ENCODE measurements around the gene SYK.
A peak's percentile ranks its signal among the peaks of the same experiment; 100 is the strongest.

Gene SYK

DNA sequence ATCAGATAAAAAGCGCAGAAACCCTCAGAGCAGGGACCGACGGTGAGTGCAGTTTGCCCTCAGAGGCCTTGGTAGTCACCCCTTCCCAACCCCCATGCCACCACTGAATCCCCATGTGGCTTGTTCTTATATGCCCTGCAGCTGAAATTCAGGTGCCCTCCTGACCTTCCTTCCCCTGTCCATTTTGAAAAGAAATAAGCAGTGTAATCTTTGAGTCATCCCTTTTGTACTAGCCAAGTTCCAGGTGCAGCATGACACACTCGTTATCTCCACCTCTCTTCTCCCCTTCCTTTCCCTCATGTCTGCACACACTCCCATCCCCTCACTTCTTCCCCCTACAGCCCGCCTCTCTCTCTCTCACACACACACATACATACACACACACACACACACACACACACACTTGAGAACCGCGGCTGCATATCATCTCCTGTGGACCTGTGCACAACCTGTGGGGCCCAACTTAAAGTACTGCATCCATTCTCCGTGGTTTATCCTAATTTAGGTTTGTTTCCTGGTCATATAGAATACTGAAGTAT lies 53.1 kb downstream of the SYK start:
- DNase-seq: no peak

- no peak for DNase-seq
Measured at GRCh38 chr9:90855208-90855902, 53.7 kb downstream of the SYK start.

- no peak for DNase-seq
Measured at GRCh38 chr9:90857091-90857490, 55.5 kb downstream of the SYK start.

DNA sequence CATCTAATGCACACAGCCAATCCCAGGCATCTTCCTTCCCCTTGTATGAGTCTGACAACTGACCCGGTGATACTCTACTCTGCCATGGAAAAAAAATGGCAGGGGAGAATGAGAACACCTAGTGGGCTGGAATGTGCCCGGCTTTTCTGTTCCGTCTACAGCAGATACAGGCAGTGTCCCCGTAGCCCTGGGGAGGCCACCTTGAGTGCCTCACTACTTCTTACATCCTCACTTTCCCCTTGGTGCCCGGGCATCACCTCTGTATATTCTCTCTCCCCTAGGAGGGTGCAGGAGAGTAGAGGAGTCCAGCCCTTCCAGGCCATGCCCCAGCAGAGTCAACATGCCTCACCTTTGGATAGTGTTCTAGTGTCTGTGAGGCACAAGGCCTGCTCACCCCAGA lies 56.2 kb downstream of the SYK start:
- no peak for DNase-seq

DNA sequence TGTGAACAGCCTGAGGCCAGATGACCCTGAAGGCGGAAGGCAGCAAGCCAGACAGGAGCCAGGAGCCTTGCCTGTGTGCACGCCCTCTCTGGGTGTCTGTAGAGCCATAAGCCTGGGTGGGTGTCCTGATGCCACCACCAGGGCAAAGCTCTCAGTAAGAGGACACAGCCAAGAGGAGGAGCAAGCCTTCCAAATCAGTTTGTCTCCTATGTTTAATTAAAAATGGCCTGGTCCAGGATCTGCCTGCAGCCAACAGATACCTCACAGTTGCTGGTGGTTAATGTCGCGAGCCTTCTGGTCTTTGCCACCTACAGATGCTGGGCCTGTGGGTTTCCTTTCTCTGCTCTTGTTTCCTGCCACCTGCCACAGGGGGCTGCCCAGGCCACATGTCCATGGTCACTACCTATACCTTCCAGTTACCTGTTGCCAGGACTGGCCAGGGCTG lies 56.9 kb downstream of the SYK start:
- DNase-seq: no peak

- DNase-seq: no peak
Measured at GRCh38 chr9:90860382-90860781, 58.8 kb downstream of the SYK start.

- no peak for DNase-seq
Measured at GRCh38 chr9:90860826-90861225, 59.2 kb downstream of the SYK start.

- no peak for DNase-seq
Measured at GRCh38 chr9:90861380-90861779, 59.8 kb downstream of the SYK start.

DNA sequence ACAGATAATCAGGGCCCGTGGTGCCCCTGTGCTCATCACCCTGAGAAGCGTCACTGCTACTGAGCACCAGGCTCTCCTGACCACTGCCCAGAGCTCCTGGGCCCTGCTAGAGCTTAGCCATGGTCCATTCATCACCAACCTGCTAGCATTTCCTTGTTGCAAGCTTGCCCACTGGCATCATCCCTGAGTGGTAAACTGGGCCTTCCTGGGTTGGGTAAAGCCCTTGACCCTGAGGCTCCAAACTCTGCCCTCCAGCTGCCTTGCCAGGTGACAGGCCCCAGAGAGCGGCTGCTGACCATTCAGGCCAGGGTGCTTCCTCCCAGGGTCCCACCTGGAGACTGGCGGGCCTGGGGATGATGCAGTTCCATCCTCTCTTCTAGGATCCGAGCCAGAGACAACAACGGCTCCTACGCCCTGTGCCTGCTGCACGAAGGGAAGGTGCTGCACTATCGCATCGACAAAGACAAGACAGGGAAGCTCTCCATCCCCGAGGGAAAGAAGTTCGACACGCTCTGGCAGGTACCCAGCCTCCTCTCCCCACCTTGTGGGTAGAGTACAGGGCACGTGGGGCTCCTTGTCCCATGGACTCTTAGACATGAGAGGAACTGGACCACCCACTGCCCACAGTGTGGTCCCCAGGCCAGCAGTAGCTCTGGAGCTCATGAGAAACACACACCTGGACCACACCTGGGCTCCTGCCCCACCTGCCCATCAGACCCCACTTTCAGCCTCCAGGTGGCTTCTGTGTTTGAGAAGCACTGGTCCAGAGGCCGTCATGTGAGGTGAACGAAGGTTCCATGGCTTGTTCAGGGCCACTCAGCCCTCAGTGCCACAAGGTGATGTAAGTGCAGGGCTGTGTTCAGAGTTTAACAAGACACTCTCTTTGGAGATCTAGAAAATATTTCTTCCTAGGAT lies 60.5 kb downstream of the SYK start:
- no peak for DNase-seq

DNA sequence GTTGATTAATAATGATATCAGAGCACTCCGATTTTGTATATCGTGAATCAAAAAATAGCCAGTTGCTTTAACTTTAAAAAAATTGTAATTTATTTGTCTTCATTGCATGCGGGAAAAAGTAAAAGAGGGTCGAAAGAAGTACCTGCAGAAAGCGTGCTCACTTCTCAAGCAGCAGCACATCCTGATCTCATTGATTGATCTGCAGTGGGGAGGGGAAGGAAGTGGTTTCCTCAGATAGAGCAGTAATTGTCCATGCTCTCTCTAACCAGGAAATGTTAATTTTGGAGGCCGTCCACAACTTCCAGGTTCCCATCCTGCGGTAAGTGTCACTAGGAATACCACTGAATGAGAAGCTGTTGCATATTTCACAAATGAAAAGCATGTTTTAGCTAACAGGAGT lies 63.2 kb downstream of the SYK start:
- no peak for DNase-seq

- no peak for DNase-seq
Measured at GRCh38 chr9:90867101-90867500, 65.5 kb downstream of the SYK start.

DNA sequence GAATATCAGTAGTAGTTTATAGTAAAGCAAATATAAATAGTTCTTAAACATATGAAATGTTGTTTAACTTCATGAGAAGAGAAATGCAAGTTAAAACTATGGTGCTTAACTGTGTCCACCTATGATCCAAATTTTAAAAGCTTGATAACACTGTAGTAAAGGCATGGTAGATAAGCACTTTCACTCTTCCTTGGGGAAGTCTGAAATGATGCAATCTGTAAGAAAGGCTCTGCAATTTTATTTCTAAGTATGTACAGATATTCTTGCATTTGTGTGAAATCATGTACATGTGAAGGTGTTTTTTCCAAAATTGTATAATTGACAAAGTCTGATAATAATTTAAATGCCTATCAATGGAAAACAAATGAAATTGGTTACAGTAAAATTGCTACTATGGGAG lies 66.9 kb downstream of the SYK start:
- DNase-seq: no peak

DNA sequence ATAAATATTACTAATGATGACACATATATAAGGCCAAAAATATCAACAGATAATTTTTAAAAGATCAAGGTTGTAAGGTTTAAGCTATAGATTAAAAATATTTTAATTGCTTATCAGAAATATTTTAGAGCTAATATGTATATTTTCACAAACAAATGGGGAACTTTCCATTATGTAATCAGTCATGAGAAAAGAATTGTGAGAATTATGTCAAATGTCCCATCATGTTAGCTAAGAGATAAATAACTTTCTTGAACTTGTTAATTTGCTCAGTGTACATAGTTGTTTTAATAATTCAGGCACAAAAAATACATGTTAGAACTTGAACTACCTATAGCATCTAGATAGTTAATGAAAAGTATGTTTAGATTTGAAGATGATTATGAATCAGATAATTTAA lies 67.7 kb downstream of the SYK start:
- no peak for DNase-seq

- peak; percentile 16 for DNase-seq
Measured at GRCh38 chr9:90870621-90871326, 69.2 kb downstream of the SYK start.

- DNase-seq: no peak
Measured at GRCh38 chr9:90871327-90871935, 69.8 kb downstream of the SYK start.

- no peak for DNase-seq
Measured at GRCh38 chr9:90872835-90873294, 71.2 kb downstream of the SYK start.

- no peak for DNase-seq
Measured at GRCh38 chr9:90873422-90873821, 71.8 kb downstream of the SYK start.

DNA sequence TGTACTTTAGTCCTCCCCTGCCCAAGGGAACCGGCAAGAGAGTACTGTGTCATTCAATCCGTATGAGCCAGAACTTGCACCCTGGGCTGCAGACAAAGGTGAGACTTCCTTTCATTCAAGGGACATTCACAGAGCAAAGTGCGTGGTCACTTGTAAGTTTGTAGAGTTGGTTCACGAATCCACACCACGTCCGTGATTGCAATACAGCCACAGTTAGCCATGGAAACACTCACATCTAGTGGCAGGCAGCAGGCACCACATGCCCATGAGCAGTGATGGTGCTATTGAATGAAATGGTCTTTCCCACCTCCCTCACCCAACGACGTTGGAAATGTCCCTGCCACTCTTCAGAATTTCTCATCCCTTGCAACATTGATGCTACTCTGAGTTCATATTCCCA lies 72.6 kb downstream of the SYK start:
- no peak for DNase-seq

DNA sequence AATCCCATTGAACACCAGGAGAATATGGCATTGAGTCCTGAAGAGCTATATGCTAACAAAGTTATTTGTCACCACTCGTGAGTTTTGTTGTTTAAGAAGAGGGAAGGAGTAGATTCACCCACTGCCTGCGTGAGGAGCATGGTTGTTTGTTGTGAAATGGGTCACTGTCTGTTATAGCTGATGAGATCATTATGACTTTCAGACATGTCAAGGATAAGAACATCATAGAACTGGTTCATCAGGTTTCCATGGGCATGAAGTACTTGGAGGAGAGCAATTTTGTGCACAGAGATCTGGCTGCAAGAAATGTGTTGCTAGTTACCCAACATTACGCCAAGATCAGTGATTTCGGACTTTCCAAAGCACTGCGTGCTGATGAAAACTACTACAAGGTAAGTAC lies 76.9 kb downstream of the SYK start:
- no peak for DNase-seq

DNA sequence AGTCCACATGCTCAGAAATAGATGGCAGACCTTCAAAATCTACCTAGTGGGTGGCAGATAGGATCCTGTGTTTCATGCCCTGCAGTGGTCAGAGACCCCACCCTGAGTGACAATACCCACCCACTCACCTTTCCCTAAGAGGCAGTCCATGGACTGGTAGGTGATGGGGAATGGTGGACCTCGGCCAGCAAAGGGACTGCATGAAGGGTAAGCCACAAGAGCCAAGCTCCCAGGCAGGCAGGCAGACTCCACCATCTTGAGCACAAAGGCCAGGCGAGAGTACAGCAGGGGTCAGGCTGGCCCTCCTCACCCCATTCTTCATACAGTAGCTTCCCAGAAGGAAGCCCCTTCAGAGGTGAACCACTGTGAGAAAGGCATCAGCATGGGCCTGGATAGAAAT lies 78.4 kb downstream of the SYK start:
- no peak for DNase-seq

DNA sequence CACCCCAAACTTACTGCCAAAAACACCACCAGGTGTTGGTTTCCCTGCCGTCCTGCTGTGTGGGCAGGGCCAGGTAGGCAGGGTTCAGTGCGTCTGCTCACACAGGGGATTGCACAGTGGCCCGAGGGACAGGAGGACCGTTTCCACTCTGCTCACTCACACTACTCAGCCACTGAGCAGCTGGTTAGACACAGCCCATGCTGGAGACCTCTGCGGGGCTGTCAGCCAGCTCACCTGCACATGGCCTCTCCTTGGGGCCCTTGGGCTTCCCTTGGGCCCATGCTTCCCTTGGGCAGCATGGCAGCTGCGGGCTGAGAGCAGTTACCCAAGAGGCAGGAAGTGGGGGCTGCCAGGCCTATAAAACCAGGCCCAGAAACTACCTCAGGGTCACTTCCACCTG lies 79.0 kb downstream of the SYK start:
- no peak for DNase-seq

DNA sequence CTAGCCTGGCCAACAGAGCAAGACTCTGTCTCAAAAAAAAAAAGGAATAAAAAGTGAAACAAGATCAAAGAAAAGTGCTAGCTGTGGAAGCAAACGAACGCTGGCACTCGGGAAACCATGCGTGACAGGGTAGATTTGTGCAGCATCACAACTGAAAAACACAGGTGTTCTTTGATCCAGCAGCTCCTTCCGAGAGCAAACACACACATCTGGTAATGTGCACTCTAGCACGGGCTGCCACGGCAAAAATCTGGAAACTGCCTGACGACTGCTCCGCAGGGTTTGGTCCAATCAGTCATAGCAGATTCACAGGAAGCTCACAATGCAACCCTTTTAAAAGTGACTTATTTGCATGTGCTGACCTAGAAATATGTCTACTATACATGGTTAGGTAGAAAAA lies 80.0 kb downstream of the SYK start:
- no peak for DNase-seq

Measured in T1000 (cell line).